SJCRH30 (cell line): ENCODE measurements around the gene AAR2. TPM values are rescaled to one million over a fixed set of nuclear protein-coding genes. Genes with fewer than 3 reads are reported as not detected.

Experiments used
- DNase-seq, 2 experiments: peaks; one replicate each; pipeline ENCODE4 v3.0.0-alpha.2; 2015 to 2020
- H3K27ac ChIP-seq: fragments of 250-450 bp; sonication (Bioruptor Pico); 2 replicates; pipeline ENCODE4 v1.5.1; 2020; ENCODE audit warnings: mild to moderate bottlenecking, moderate library complexity
- H3K27me3 ChIP-seq: fragments of 250-450 bp; sonication (Bioruptor Pico); 2 replicates; pipeline ENCODE4 v1.5.1; 2020; ENCODE audit warnings: mild to moderate bottlenecking, moderate library complexity
- H3K36me3 ChIP-seq: fragments of 250-450 bp; sonication (Bioruptor Pico); 2 replicates; pipeline ENCODE4 v1.5.1; 2020; ENCODE audit warnings: mild to moderate bottlenecking, moderate library complexity
- H3K4me1 ChIP-seq: fragments of 250-450 bp; sonication (Bioruptor Pico); 2 replicates; pipeline ENCODE4 v1.5.1; 2020; ENCODE audit warnings: mild to moderate bottlenecking, moderate library complexity
- H3K4me3 ChIP-seq: fragments of 250-450 bp; sonication (Bioruptor Pico); 2 replicates; pipeline ENCODE4 v1.5.1; 2020; ENCODE audit warnings: mild to moderate bottlenecking, moderate library complexity
- H3K9me3 ChIP-seq: fragments of 250-450 bp; sonication (Bioruptor Pico); replicated peaks from 2 replicates; pipeline ENCODE4 v1.5.1; 2020; ENCODE audit warnings: mild to moderate bottlenecking, moderate library complexity
- total RNA-seq: library from RNA; depleted of rRNA; stranded (reverse); fragments of >200 nt; shearing (Covaris generic); gene quantifications from 2 replicates; pipeline ENCODE4 v1.2.3, GENCODE V29; 2014

The AAR2 gene
- total RNA-seq, 1 experiment from 2014 or later, result 65.5 TPM

GRCh38 chr20:36210436-36211021, 25.7 kb upstream of the AAR2 start:
- Histone ChIP-seq H3K9me3 (no peaks in the 10 kb centered on the region), H3K4me3 (no peak overlapping the region), H3K27me3 (peaks cover 7% of the 10 kb centered on the region; the same call in 1 of the 2 replicates), H3K36me3 (no peaks in the 10 kb centered on the region), H3K4me1 (no peaks in the 10 kb centered on the region), H3K27ac (no peak overlapping the region)
- no peak for DNase-seq

GRCh38 chr20:36213362-36213761, 22.9 kb upstream of the AAR2 start:
- no peaks in the 10 kb centered on the region for H3K4me1 ChIP-seq
- no peaks in the 10 kb centered on the region for H3K9me3 ChIP-seq
- H3K36me3 ChIP-seq, result no peaks in the 10 kb centered on the region
- no peak overlapping the region for H3K27ac ChIP-seq
- no peak overlapping the region for H3K4me3 ChIP-seq
- DNase-seq, result no peak
- H3K27me3 ChIP-seq, result no peaks in the 10 kb centered on the region

DNA sequence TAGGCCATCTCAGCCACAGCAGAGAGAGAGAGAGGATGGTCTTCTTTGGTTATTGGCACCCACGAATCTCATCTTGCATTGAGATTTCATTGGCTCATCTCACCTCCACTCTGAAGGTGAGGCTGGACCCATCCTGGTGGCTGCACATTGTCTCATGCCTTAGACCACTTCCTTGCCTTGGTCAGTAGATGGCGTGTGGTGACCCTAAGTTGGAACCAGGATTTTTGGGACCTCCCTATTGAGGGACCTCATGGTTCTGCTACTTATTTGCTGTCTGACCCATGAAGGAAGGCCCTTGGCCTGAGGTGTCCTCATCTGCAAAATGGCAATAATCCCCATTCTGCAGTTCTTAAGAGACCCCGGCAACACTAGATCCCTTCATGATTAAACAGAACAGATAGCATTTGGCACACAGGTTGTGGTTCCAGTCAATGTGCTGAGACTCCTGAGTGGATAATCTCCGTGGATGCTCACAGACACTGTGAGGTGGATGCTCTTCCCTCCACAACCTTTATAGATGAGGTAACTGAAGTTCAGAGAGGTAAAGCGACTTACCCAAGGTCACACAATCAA, 21.5 kb upstream of the AAR2 start:
- Histone ChIP-seq H3K36me3 (no peaks in the 10 kb centered on the region), H3K9me3 (no peaks in the 10 kb centered on the region), H3K27ac (no peak overlapping the region), H3K4me3 (no peak overlapping the region), H3K27me3 (no peaks in the 10 kb centered on the region), H3K4me1 (no peaks in the 10 kb centered on the region)
- DNase-seq, result peak; percentile 45 to 75

GRCh38 chr20:36215778-36216177, 20.5 kb upstream of the AAR2 start:
- no peaks in the 10 kb centered on the region for H3K9me3 ChIP-seq
- no peaks in the 10 kb centered on the region for H3K27me3 ChIP-seq
- H3K4me1 ChIP-seq, result no peaks in the 10 kb centered on the region
- DNase-seq, result no peak
- H3K27ac ChIP-seq, result no peak overlapping the region
- no peaks in the 10 kb centered on the region for H3K36me3 ChIP-seq
- H3K4me3 ChIP-seq, result no peak overlapping the region

DNA sequence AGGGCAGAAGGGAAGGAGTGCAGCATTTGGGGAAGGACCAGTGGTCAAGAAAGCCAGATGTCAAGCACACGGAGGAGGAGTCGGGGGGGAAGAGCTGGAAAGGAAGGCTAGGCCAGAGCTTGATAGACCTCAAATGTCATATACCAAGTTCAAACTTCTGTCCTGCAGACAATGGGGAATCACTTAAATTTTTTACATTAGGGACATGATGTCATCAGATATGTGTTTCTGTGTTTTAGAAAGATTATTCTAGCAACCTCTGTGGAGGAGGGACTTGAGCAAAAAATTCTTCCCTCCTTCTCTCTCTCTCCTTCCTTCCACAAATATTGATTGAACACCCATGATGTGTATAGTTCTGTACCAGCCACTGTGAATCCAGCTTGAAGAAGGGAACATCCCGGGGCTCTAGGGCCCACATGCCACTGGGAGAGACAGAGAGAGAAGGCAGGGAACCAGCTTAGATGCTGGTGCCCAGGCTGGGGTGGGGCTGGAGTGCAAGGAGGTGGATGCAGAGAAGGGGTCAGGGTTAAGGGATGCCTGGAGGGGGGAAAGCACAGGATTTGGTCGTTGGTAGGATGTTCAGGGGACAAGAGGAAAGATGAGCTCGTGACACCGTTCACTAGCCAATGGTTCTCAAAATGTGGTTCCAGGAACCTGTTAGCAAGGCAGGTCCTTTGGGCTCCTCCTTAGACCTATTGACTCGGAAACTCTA, 19.8 kb upstream of the AAR2 start:
- Histone ChIP-seq H3K36me3 (no peaks in the 10 kb centered on the region), H3K4me3 (no peak overlapping the region), H3K27me3 (no peaks in the 10 kb centered on the region), H3K27ac (no peak overlapping the region), H3K4me1 (no peaks in the 10 kb centered on the region), H3K9me3 (no peaks in the 10 kb centered on the region)
- DNase-seq, result no peak

GRCh38 chr20:36217226-36217625, 19.1 kb upstream of the AAR2 start:
- H3K9me3 ChIP-seq, result no peaks in the 10 kb centered on the region
- H3K4me1 ChIP-seq, result no peaks in the 10 kb centered on the region
- H3K36me3 ChIP-seq, result no peaks in the 10 kb centered on the region
- H3K27me3 ChIP-seq, result no peaks in the 10 kb centered on the region
- no peak overlapping the region for H3K27ac ChIP-seq
- no peak overlapping the region for H3K4me3 ChIP-seq
- no peak for DNase-seq

- H3K4me1 ChIP-seq, result no peaks in the 10 kb centered on the region
- no peaks in the 10 kb centered on the region for H3K9me3 ChIP-seq
- DNase-seq, result peak in 1 of 2 experiments; percentile 44
- H3K27me3 ChIP-seq, result no peaks in the 10 kb centered on the region
- no peaks in the 10 kb centered on the region for H3K36me3 ChIP-seq
- H3K27ac ChIP-seq, result no peak overlapping the region
- H3K4me3 ChIP-seq, result no peak overlapping the region
These were observed 17.8 kb upstream of the AAR2 start for GRCh38 chr20:36218380-36219064.

DNA sequence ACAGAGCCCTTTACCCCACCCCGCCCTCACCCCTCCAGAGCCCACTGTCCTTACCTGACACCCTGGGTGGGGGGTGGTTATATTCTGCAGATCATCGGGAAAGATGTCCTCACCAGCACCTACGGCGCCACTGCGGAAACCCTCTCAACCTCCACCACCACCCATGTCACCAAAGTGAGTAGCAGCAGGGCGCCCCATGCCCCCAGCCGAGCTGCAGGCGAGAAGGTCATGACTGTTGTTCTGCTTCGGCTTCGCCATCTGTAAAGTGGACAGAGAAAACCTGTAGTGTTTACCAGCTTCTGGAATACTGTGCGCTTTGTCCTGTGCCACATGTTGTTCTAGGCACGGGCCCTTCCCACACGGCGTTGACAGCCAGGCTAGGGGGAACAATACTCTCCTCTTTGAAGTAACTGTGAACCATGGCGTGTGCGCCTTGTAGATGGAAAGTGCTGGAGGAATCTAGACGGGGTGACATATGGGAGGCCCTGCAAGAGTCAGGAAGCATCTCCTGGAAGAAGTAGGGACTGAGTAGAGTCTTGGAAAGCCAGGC, 16.5 kb upstream of the AAR2 start:
- Histone ChIP-seq H3K4me3 (no peak overlapping the region), H3K36me3 (no peaks in the 10 kb centered on the region), H3K27me3 (no peaks in the 10 kb centered on the region), H3K4me1 (no peaks in the 10 kb centered on the region), H3K9me3 (no peaks in the 10 kb centered on the region), H3K27ac (no peak overlapping the region)
- DNase-seq, result no peak

DNA sequence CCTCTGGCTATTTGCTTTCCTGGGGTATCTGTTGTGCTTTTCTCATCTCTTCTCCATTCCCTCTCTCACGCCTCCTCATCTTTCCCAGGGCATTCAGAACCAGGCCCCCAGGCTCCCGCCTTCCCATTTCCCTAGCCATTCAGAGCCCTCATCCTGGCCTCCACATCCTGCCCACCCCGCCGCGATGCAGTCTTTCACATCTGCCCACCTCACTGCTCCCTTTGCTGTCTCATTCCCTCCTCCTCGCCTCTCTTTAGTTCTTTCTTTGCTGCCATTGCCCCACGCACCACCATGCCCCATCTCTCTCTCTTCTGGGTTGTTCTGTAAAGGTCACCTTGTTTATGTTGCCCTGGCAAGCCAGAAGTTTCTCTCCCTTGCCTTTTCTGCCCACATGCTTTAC, 10.6 kb upstream of the AAR2 start:
- Histone ChIP-seq H3K27ac (no peak overlapping the region), H3K4me1 (no peaks in the 10 kb centered on the region), H3K4me3 (no peak overlapping the region), H3K36me3 (no peaks in the 10 kb centered on the region), H3K27me3 (no peaks in the 10 kb centered on the region), H3K9me3 (no peaks in the 10 kb centered on the region)
- DNase-seq, result no peak

GRCh38 chr20:36228770-36229169, 7.5 kb upstream of the AAR2 start:
- no peaks in the 10 kb centered on the region; the same call in 1 of the 2 replicates for H3K4me1 ChIP-seq
- H3K9me3 ChIP-seq, result no peaks in the 10 kb centered on the region
- H3K27me3 ChIP-seq, result no peaks in the 10 kb centered on the region
- H3K27ac ChIP-seq, result no peak overlapping the region
- DNase-seq, result no peak
- no peaks in the 10 kb centered on the region for H3K36me3 ChIP-seq
- H3K4me3 ChIP-seq, result no peak overlapping the region

DNA sequence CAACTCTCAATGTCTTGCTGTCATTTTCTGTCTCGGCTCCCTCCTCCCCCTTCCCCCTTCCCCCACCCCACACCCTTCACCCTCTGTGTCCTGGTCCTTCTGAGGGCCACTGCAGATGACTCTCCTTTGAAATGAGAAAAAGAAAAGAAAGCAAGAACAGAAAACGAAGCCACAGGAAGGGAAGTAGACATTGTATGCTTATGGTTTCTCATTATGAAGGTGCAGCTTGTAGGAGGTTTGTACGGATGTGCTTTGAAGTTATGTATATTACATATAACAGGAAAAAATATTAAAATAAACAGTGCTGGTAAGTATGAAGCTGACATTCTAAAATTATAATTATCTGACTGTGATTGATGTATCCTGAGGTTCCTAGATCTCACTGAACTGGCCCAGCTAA, 6.3 kb upstream of the AAR2 start:
- no peaks in the 10 kb centered on the region for H3K36me3 ChIP-seq
- peaks cover 7% of the 10 kb centered on the region for H3K4me1 ChIP-seq
- no peak overlapping the region for H3K27ac ChIP-seq
- no peaks in the 10 kb centered on the region for H3K9me3 ChIP-seq
- H3K4me3 ChIP-seq, result no peak overlapping the region
- no peaks in the 10 kb centered on the region for H3K27me3 ChIP-seq
- DNase-seq, result no peak

DNA sequence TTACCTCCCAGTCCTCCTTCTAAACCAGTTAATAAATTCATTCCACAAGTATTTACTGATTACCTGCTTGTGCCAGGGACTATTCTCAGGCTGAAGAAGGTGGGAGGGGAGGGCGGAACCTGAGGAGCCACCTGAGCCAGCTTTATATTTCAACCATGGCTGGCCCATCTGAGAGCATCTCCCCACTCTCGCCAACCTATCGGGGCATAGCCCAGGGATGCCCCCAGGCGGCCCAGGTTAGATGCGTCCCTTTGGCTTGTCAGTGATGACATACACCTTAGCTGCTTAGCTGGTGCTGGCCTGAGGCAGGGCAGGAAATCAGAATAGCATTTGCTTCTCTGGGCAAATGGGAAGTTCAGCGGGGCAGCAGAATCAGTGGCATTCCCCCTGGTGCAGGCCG, 4.9 kb upstream of the AAR2 start:
- H3K27ac ChIP-seq, result no peak overlapping the region
- no peak for DNase-seq
- H3K27me3 ChIP-seq, result no peaks in the 10 kb centered on the region
- H3K36me3 ChIP-seq, result no peaks in the 10 kb centered on the region
- H3K4me3 ChIP-seq, result no peak overlapping the region
- H3K4me1 ChIP-seq, result peaks cover 12% of the 10 kb centered on the region
- H3K9me3 ChIP-seq, result no peaks in the 10 kb centered on the region

DNA sequence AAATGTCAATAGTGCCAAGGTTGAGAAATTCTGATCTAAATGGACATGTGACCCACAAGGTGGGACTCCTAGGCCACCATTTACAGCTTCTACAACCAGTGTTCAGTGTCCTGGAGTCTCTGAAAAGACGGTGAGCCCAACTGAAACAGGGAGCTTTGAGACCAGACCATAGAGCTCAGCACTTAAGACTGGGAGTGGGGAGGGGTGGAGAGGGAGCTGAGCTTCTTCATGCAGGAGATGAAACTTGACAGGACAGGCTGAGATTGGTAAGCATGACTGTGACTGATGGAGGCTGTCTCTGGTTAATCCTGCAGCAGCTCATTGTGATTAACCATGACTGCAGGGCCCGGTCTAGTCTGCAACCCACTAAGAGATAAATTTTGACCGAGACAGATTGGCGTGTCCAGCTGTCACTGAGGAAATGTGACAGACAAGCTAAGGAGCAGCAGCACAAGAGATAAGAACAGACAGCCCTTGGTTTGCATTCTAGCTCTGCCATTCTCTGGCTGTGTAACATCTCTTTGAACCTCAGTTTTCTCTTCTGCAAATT, 1.4 kb upstream of the AAR2 start:
- peaks cover 19% of the 10 kb centered on the region for H3K4me1 ChIP-seq
- DNase-seq, result peak; percentile 83 to 87
- H3K27me3 ChIP-seq, result no peaks in the 10 kb centered on the region
- H3K4me3 ChIP-seq, result no peak overlapping the region
- peak overlapping the region; percentile 89 for H3K27ac ChIP-seq
- peaks cover 3% of the 10 kb centered on the region; the same call in 1 of the 2 replicates for H3K36me3 ChIP-seq
- no peaks in the 10 kb centered on the region for H3K9me3 ChIP-seq

DNA sequence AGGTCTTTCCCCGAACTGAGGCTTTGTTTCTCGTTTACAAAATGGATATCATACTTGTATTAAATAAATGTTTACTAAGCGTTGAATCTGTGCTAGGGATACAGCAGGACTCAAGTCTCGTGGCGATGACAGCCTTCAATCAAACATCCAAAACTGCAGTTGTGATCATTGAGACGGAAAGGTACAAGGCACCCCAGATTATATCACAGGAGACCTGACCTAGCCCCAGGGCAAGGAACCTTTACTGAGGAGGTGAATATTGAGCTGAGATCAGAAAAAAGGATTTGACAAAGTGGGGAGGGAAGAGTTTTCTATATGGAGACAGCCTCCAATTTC, 476 bp downstream of the AAR2 start:
- Histone ChIP-seq H3K4me3 (peak overlapping the region; percentile 97), H3K9me3 (no peaks in the 10 kb centered on the region), H3K36me3 (peaks cover 19% of the 10 kb centered on the region), H3K27ac (peak overlapping the region; percentile 89), H3K4me1 (peaks cover 19% of the 10 kb centered on the region), H3K27me3 (no peaks in the 10 kb centered on the region)
- no peak for DNase-seq

GRCh38 chr20:36237477-36237876, 1.2 kb downstream of the AAR2 start:
- peaks cover 19% of the 10 kb centered on the region for H3K4me1 ChIP-seq
- peaks cover 24% of the 10 kb centered on the region for H3K36me3 ChIP-seq
- H3K4me3 ChIP-seq, result peak overlapping the region; percentile 97
- no peaks in the 10 kb centered on the region for H3K27me3 ChIP-seq
- H3K9me3 ChIP-seq, result no peaks in the 10 kb centered on the region
- no peak overlapping the region; the same call in 1 of the 2 replicates for H3K27ac ChIP-seq
- DNase-seq, result peak in 1 of 2 experiments; percentile 23
